Measurements from ENCODE around the gene COL19A1.

DNA sequence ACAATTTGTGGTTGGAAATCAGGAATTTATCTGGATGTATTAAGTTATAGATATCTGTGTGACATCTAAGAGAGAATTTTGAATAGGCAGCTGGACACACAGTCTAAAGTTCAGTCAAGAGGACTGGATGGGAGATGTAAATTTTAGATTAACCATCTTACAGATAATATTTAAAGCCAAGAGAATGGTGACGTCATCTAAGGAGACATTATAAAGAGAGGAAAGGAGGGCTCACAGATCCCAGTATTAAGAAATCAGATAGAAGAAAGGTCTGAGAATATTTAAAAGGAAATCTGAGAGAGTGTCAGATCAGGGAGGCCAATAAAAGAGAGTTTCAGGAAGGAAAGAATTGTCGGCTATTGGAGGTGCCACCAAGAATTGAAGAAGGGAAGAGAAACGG, 9.4 kb downstream of the COL19A1 start:
- TF ChIP-seq, protein P1, sequence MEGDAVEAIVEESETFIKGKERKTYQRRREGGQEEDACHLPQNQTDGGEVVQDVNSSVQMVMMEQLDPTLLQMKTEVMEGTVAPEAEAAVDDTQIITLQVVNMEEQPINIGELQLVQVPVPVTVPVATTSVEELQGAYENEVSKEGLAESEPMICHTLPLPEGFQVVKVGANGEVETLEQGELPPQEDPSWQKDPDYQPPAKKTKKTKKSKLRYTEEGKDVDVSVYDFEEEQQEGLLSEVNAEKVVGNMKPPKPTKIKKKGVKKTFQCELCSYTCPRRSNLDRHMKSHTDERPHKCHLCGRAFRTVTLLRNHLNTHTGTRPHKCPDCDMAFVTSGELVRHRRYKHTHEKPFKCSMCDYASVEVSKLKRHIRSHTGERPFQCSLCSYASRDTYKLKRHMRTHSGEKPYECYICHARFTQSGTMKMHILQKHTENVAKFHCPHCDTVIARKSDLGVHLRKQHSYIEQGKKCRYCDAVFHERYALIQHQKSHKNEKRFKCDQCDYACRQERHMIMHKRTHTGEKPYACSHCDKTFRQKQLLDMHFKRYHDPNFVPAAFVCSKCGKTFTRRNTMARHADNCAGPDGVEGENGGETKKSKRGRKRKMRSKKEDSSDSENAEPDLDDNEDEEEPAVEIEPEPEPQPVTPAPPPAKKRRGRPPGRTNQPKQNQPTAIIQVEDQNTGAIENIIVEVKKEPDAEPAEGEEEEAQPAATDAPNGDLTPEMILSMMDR (IDR thresholded peaks at IDR 0.05), result no peak
- TF ChIP-seq POLR2A (IDR thresholded peaks at IDR 0.05), result no peak
